HK-2 (cell line): Measurements from ENCODE around the gene BRD1.
A peak's percentile ranks its signal among the peaks of the same experiment; 100 is the strongest.

Experiments used
- DNase-seq: peaks from one replicate; pipeline ENCODE4 v3.0.0-alpha.2; 2018; ENCODE audit not compliant: unreplicated experiment

BRD1 gene

GRCh38 chr22:49728570-49729271, 99.0 kb downstream of the BRD1 start:
- DNase-seq: no peak

DNA sequence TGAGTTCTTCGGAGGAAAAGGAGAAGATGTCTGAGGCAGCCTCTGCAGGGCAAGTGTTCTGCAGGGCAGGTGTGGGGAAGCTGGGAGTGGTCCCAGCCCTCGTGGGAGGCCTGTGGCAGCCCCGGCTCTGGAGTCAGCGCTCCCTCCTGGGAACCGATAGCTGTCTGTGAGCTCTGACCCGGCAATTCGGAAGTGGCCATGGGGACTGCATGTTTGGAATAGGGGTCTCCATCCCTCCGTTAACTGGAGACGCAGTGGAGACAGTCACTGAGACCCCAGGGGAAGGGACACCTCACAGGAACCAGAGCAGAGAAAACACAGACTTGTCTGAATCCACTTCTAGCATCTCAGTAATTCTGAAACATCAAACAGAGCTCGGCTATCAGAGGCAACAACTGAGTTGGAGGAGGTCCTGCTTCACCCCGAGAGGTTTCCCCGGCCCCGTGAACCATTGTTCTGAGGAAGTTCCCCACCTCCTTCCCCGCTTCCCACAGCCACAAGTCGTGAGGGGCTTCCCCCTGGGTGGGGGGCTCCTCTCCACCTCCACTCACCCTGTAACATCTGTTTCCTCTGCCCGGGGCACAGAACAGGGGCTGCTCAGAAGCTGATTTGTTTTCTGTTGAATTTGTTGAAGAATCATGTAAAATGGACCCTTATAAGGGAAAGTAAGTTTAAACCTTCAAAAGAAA, 99.6 kb downstream of the BRD1 start:
- no peak for DNase-seq

DNA sequence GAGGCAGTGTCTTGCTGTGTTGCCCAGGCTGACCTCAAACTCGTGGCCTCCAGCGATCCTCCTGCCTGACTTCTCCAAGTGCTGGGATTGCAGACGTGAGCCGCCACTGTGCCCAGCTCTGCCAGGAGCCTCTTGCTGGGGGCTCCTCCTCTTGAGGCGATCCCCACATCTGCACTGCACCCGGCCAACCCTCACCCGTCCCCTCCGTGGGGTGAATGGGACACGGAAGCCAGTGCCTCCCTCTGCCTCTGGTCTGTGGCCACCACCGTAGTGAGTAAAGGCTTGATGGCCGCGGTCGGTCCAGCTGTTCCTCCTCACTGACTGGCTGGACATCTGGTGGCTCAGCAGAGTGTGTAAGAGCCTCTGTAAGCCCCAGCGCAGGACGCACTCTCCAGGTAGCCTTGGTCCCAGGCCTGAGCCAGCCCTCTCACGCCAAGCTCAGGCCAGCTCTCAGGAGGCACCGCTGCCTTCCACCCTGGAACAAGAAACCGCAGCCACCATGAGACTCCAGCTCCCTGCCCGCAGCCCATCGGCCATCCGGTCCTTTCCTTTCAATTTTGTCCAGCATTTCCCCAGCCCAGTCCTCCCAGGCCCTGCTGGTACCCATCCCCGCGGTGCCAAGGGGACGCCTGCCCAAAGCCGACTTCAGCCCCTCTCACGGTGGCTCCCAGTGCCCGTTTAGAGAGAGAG, 100.3 kb downstream of the BRD1 start:
- no peak for DNase-seq

DNA sequence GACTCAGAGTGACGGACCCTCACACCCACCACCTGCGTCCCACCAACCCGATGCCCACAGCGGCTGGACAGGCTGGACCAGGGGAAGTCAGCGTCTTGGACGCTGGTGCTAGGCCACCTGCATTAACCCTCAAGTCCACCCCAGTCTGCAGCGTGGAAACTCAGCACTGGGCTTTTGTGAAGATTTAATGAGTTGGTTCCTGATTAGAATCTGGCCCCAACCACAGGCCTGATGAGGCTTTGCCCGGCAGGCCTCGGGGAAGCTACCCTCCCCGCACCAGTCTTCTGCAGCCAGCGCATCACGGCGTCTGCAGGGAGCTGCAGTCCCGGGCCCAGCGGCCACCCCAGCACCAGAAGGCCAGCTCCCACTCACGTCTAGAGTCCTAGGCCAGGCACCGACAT, 101.0 kb downstream of the BRD1 start:
- no peak for DNase-seq

DNA sequence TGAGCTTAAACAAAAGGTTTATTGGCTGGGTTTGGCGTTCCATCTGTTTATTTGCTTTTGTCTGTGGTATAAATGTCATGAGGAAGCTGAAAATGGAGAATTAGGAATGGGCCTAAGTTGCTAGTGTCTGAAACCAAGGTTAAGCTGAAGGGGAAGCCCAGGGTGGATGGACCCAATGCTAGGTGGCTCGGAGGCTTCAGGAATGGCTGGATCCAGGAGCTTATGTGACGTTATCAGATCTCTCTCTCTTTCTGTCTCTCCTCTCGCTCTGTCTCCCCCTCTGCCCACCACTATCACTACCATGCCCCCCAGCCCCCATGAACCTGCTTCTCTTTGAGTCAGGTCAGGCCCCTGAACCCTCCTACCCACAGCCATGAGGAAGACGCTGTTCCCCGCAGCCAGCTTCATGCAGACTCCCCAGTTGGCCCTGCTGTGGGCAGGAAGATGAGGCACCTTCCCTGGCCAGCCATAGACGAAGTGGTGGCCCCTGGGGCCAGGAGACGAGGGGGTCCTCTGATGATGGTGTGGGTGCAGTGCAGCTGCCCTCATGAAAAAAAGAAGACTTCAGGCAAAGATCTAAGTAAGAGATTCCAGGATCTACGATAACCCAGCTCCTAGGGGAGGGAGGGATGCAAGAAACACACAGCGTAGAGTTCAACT, 101.5 kb downstream of the BRD1 start:
- no peak for DNase-seq

- no peak for DNase-seq
Measured at GRCh38 chr22:49725516-49725915, 102.2 kb downstream of the BRD1 start.

- DNase-seq: peak; percentile 59
Measured at GRCh38 chr22:49724893-49725489, 102.7 kb downstream of the BRD1 start.

DNA sequence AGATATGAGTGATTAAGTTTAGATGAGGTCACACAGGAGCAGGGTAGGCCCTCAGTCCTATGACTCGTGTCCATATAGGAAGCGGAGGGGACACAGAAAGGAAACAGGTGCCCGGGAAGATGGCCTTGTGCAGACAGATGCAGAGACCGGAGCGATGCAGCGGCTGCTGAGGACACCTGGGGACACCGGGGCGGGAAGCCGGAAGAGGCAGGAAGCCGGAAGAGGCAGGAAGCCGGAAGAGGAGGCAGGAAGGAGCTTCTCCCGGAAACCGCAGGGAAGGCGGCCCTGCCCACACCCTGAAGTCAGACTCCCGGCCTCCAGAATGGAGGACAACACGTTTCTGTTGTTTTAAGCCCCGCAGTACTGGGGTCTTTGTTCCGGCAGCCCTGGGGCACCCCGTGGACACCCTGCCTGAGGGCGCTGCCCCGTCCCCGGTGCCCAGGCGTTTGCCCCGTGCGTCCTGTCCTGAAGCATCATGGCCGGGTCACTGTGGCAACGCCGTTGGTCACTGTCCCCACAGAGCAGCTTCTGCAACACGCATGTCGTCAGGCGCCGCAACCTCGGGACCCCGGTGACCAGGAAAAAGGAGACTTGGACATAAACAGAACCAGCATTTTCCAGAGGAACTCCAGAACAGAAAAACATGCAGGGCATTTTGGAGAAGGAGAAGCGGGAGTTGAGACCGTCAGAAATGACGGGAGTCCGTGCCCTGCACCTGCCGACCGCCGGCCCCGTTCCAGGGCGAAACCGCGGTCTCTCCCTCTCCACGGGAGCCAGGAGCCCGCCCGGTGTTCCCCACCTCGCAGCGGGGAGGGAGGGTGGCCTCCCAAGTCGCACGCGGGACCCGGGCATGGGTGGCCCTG, 103.4 kb downstream of the BRD1 start:
- no peak for DNase-seq

DNA sequence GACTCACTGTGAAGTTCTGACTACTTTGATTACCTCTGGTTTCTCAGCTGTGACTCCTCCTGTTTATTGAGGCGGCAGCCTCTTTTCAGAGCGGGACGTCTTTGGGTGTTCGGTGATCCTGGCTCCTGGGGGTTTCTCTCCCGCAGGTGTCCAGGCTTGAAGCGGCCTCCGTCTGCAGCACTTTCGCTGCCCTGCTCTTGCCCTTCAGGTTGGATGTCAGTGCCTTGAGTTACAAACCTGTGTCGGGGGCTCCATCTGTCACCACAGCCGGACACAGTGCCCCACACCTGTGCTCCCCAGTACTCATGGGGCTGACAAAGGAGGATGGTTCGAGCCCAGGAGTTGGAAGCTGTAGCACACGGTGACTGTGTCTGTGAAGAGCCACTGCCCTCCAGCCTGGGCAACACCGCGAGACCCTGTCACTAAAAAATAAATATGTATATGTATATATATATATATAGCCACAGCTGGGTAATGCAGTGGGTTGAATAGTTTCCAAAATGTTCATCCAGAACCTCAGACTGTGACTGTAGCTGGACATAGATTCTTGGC, 104.1 kb downstream of the BRD1 start:
- DNase-seq: no peak
